Activated CD8-positive, alpha-beta memory T cell treated with anti-CD3 and anti-CD28 coated beads, Interleukin-2, amount 50 U/mL, for 24 hours (primary cell): ENCODE results near the gene LPAR3.

ENCODE experiments used
- DNase-seq: peaks from one replicate; pipeline ENCODE4 v3.0.0-alpha.2; 2020; ENCODE audit errors: extremely low read depth

Gene LPAR3

DNA sequence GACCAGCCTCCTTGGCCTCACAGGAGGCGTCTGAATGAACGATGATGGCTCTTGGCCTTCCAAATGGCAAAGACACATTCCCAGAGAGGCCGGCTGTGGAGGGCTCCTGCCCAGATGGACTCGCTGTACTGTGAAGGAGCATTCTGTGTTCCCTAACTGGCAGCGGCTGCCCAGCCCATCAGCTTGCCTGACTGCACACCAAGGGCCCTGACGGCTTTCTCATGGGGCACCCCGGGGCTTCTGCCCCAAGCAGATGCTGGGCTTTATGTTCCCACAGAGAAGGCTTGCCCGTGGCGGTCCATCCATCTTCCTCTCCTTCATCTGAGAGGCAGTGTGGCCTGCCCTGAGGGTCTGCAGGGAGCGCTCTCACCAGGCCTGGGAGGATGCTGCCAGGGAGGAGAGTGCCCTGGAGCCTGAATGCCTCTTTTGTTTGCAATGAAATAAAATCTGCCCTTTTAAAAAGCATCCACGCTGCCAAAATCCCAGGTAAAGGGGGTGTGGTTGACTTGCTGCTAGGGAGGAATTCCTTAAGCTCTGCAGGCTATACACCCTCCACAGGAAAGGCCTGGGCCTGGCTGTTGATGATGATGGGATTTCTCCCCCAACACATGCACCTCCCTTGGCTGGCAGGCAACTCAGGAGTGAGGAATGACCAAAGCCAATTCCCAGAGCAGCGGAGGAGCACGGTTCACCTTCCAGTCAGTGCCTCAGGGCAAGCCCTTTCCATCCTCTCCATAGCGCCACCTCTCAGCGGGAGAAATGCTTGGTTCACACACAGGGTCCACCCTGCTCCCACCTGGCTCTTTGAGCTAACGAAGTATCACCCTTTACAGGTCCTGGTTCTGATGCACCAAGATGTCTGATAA lies 118.1 kb downstream of the LPAR3 start:
- no peak for DNase-seq

DNA sequence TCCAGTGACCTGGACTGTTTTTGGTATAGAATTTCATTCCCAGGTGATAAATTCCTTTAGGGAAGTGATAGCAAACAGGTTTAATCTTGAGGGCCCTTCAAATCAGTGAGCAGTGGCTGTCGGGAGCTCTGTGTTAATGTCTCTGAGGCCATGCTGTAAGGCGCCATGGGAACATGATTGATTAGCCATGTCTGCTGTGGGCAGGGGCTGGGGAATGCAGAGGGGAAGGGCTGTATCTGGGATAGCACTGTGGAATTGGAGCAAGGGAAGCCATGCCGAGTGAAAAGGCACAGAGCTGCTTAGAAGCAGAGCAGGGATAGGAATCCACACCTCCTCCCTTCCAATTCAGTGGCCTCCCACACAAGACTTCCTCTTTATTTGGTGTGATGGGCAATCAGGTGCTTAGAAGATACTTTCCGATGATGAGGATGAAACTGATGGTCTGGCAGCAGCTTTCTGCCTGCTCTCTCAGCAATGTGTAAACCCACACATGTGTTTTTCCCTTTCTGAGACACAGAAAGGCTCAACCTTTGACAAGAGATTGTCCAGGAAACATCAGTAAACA lies 119.0 kb downstream of the LPAR3 start:
- DNase-seq: no peak

DNA sequence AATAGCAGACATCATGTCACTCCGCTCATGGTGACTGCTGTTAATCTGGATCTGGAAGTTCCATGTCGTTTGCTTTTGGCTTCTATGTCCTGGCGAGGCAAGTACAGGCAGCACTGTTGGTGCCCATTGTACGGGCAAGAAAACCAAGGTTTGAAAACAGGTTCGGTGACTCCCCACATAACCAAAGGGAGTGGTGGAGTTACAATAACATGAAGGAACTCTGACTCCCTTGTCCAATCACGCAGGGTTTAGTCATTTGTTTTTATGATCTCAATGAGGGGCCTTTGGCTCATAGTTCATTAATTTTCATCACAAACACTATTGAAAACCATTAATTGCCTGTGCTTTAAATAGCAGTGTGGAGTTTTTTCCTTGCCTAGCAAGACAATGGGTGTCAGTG lies 119.8 kb downstream of the LPAR3 start:
- DNase-seq: no peak

DNA sequence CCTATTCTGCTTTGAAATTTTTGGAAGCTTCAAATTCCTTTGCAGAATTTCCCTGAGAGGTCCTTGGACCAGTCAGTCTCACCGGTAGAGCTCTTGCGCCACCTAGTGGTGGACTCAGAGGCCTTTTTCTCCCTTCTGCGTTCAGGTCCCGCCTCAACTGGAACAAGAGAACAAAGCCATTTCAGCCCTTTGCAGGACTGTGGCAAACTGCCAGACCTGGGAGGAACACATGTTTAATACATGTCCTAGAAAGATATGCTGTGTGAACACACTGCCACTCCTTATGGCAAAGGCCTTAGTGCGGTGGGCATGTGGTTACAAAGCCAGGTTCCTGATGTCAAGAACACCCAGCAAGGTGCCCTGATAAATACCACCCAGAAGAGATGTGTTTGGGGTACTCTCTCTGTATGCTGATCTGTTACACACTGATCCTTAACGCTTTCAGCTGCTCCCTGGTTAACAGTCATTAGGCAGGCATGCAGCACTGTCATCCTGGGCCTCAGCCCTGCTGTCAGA lies 120.5 kb downstream of the LPAR3 start:
- DNase-seq: no peak

DNA sequence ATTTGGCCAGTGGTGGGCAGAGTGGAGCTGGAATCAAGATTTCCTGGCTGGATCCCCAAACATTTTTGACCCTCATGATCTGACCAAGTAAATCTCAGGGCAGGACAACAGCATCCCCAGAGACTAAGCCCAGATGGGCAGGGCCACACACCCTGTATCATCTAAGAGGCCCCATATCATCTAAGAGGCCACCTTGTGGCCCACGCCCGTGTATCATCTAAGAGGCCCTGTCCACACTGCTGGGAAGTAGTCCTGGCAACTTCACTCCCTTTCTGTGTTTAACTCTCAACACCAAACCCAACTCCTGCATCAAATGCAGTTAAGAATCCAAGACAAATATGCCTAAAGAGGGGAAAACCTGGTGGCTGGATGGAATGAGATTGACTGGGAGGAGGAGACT lies 121.1 kb downstream of the LPAR3 start:
- DNase-seq: no peak

DNA sequence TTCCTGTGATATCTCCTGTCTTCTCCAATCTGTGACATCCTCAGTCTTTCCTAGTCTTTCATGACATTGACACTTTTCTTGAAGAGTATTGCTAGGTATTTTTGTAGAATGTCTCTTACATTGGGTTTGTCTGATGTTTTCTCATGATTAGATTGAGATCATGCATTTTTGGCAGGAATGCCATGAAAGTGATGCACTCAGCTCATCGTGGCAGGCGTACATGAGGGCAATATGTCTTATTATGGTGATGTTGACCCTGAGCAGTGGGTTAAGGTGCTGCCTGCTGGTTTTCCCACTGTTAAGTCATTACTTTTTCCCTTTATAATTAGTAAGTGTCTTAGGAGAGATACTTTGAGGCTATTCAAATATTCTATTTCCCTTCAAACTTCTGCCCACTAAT lies 122.5 kb downstream of the LPAR3 start:
- DNase-seq: no peak

DNA sequence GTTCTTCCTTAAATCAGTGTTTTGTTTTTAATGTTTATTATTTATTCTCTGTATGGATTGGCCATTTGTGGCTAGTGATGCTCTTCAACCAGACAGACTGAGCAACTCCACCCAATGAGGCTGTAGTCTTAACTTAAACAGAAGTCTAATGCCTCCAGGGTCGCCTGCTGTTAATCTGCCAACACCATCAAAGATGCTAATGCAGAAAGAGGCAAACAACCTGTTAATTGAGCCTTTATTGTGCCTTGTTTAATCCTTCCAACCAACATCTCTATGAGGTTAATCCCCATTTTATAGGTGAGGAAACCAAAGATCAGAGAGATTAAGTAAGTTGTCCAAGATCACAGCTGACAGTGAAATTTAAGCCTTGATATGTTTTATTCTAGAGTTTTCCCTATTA lies 123.4 kb downstream of the LPAR3 start:
- no peak for DNase-seq

DNA sequence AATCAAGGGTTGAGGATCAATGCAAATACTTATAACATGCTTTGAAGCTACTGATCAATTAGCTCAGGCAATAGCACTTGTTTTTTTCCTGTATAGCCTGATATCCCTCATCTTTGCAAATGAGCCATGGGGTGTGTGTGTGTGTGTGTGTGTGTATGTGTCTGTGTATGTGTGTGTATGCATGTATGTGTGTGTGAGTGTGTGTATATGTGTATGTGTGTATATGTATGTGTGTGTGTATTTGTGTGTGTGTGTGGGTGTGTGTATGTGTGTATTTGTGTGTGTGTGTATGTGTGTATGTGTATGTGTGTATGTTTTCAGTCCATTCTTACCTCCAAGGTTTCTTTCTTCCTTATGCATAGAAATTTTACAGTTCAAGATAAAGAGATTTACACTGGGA lies 124.4 kb downstream of the LPAR3 start:
- no peak for DNase-seq

DNA sequence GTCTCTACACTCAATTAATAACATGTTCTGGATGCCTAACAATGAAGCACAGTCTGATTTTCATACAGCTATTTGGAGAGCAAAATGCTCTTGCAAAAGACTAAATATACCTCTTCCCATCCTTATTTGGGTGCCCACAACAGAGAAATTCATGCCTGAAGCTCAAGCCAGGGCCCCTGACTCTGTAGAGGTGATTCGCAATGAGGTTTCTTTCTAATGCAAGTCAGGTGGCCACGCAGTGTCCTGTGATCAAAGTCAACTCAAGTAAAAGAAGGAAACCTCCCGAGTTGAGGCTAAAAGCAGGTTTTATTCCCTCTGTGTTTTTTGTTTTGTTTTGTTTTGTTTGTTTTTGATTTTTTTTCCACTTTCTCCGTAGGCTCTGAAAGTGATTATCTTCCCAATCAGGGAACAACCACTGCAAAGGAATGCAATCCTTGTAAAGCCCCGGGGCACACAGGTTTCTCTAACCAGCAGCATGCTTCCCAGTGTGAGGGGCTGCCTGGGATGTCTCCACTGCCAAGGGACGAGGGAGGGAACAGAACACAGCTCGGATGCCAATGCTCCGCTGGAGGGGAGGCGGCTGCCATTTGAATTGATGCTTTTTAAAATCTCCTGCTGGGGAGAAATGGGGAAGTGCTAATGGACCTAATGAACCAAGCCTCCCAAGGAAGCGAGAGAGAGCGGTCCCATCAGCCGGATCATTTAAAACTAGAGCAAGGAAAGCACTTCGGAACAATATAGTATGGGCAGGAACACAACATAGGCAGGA lies 128.9 kb downstream of the LPAR3 start:
- no peak for DNase-seq

DNA sequence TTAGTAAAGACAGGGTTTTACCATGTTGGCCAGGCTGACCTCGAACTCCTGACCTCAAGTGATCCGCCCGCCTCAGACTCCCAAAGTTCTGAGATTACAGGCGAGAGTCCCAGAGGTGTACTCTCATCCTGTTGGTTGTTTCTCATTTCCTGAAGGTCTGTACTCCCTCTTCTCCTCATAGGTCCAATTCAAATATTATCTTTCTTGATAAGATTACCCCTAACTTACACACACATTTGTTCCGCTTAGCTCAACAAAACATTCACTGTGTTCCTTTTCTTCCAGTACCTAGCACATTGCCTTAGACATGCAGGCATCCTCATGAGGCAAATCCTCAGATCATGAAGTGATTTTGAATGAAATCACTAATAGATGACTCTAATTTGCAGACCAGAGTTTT lies 130.3 kb downstream of the LPAR3 start:
- no peak for DNase-seq
